Mesenchymal stem cell (in vitro differentiated cells and primary cell): ENCODE measurements around the gene OR6M1.

Experiments used
- DNase-seq: peaks from one replicate; pipeline ENCODE4 v3.0.0-alpha.2; 2013
- H2AFZ ChIP-seq: one replicate; pipeline ENCODE4 v1.6.1; 2013; ENCODE audit warnings: low read depth, mild to moderate bottlenecking, control low read depth, inconsistent platforms, low read length, moderate library complexity
- H2AK5ac ChIP-seq: 2 replicates; pipeline ENCODE4 v1.6.1; 2013; ENCODE audit warnings: low read length, moderate library complexity, mild to moderate bottlenecking, inconsistent platforms; ENCODE audit not compliant: severe bottlenecking
- H2BK120ac ChIP-seq: one replicate; pipeline ENCODE4 v1.6.1; 2013; ENCODE audit warnings: low read depth, mild to moderate bottlenecking, inconsistent platforms, low read length, moderate library complexity
- H2BK12ac ChIP-seq, 2 experiments: one replicate each; pipeline ENCODE4 v1.6.1; 2013; ENCODE audit warnings: inconsistent platforms in 2 of 2, low read length in 2 of 2, mild to moderate bottlenecking in 2 of 2, moderate library complexity in 2 of 2, control low read depth in 1 of 2
- H2BK15ac ChIP-seq: one replicate; pipeline ENCODE4 v1.6.1; 2013; ENCODE audit warnings: mild to moderate bottlenecking, low read depth, inconsistent platforms; ENCODE audit not compliant: poor library complexity, severe bottlenecking
- H2BK5ac ChIP-seq: 2 replicates; pipeline ENCODE4 v1.6.1; 2013; ENCODE audit warnings: low read depth, mild to moderate bottlenecking, low read length, control low read depth, inconsistent platforms; ENCODE audit not compliant: poor library complexity, severe bottlenecking
- H3K14ac ChIP-seq, 2 experiments: one replicate each; pipeline ENCODE4 v1.6.1; 2013; ENCODE audit warnings: inconsistent platforms in 2 of 2, low read length in 2 of 2, control low read depth in 1 of 2, mild to moderate bottlenecking in 1 of 2, moderate library complexity in 1 of 2
- H3K18ac ChIP-seq, 2 experiments: one replicate each; pipeline ENCODE4 v1.6.1; 2013; ENCODE audit warnings: inconsistent platforms in 2 of 2, low read length in 2 of 2, control low read depth in 1 of 2, low read depth in 1 of 2, mild to moderate bottlenecking in 1 of 2
- H3K23ac ChIP-seq, 2 experiments: one replicate each; pipeline ENCODE4 v1.6.1; 2013; ENCODE audit warnings: inconsistent platforms in 2 of 2, low read length in 2 of 2, mild to moderate bottlenecking in 2 of 2, moderate library complexity in 2 of 2, control low read depth in 1 of 2
- H3K27ac ChIP-seq: 2 replicates; pipeline ENCODE4 v1.5.1; 2013; ENCODE audit warnings: mild to moderate bottlenecking, moderate library complexity, low read length, control low read depth, inconsistent platforms; ENCODE audit not compliant: poor library complexity, severe bottlenecking
- H3K27me3 ChIP-seq, 2 experiments: 2 replicates each; pipeline versions ENCODE4 v1.6.1 to v1.7.0; 2013; ENCODE audit warnings: low read length in 2 of 2, mild to moderate bottlenecking in 2 of 2, moderate library complexity in 2 of 2, control low read depth in 1 of 2, inconsistent platforms in 1 of 2; ENCODE audit not compliant: control insufficient read depth in 1 of 2, insufficient read depth in 1 of 2
- H3K36me3 ChIP-seq, 2 experiments: 2 replicates each; pipeline versions ENCODE4 v1.6.1 to v1.7.0; 2013; ENCODE audit warnings: low read length in 2 of 2, control low read depth in 1 of 2, inconsistent platforms in 1 of 2, low read depth in 1 of 2, mild to moderate bottlenecking in 1 of 2; ENCODE audit not compliant: insufficient read depth in 2 of 2, control insufficient read depth in 1 of 2
- H3K4ac ChIP-seq, 2 experiments: one replicate each; pipeline ENCODE4 v1.6.1; 2013; ENCODE audit warnings: inconsistent platforms in 2 of 2, low read length in 2 of 2, mild to moderate bottlenecking in 2 of 2, moderate library complexity in 2 of 2, control low read depth in 1 of 2, low read depth in 1 of 2
- H3K4me1 ChIP-seq: 2 replicates; pipeline ENCODE4 v1.6.1; 2013; ENCODE audit warnings: low read depth, low read length, control low read depth; ENCODE audit not compliant: control insufficient read depth, insufficient read depth
- H3K4me2 ChIP-seq: 2 replicates; pipeline ENCODE4 v1.6.1; 2013; ENCODE audit warnings: low read length, mild to moderate bottlenecking, inconsistent platforms; ENCODE audit not compliant: poor library complexity, severe bottlenecking
- H3K4me3 ChIP-seq, 2 experiments: 2 replicates each; pipeline versions ENCODE4 v1.5.1 to v1.7.0; 2013; ENCODE audit warnings: low read length in 2 of 2, mild to moderate bottlenecking in 2 of 2, control low read depth in 1 of 2, low read depth in 1 of 2; ENCODE audit not compliant: insufficient read depth in 1 of 2
- H3K79me1 ChIP-seq: replicated peaks from 2 replicates; pipeline ENCODE4 v1.6.1; 2013; ENCODE audit warnings: mild to moderate bottlenecking, control low read depth, low read length, inconsistent platforms; ENCODE audit not compliant: poor library complexity, severe bottlenecking
- H3K9ac ChIP-seq: 2 replicates; pipeline ENCODE4 v1.7.0; 2013; ENCODE audit warnings: mild to moderate bottlenecking, low read length, moderate library complexity
- H3K9me3 ChIP-seq: 2 replicates; pipeline ENCODE4 v1.7.0; 2013; ENCODE audit warnings: mild to moderate bottlenecking, low read length; ENCODE audit not compliant: control insufficient read depth
- H4K8ac ChIP-seq: one replicate; pipeline ENCODE4 v1.6.1; 2013; ENCODE audit warnings: inconsistent platforms, mild to moderate bottlenecking, low read length, moderate library complexity
- H4K91ac ChIP-seq: one replicate; pipeline ENCODE4 v1.6.1; 2013; ENCODE audit warnings: mild to moderate bottlenecking, low read length, inconsistent platforms
- WGBS: methylation state at CpG from one replicate; pipeline ENCODE4 v1.1.7; 2013; ENCODE audit warnings: mixed read lengths; 5-methylcytosine and 5-hydroxymethylcytosine counted together

Gene OR6M1

DNA sequence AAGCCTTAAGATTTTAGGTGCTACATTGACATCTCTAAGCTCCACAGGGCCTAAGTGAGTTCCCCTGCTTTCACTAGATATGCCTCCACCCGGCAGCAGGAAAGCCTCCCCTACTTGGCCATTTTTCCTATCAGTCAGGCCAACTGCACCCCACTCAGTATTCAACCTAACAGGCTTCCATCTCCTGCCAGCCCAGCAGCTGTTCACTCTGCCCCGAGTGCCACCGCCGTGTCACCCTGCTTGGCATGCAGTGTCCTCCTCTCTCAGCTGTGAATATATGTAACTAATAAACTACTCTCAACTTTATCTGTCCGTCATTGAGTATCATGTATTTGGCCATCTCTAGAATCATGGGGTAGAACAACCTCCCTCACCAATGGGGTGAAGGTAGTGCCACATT lies 9.0 kb upstream of the OR6M1 start:
- Histone ChIP-seq H2BK120ac (no peak overlapping the region), H4K8ac (no peak overlapping the region), H3K4me1 (no peaks in the 10 kb centered on the region), H3K9ac (no peak overlapping the region), H3K79me1 (no peaks in the 10 kb centered on the region), H3K4me2 (no peak overlapping the region), H3K4ac (no peak overlapping the region), H2BK12ac (no peak overlapping the region), H3K27ac (no peak overlapping the region), H3K18ac (no peak overlapping the region), H3K4me3 (no peak overlapping the region), H2AK5ac (no peak overlapping the region), H3K14ac (no peak overlapping the region), H3K23ac (no peak overlapping the region), H2BK15ac (no peak overlapping the region), H3K27me3 (no peaks in the 10 kb centered on the region), H4K91ac (no peak overlapping the region), H2BK5ac (no peak overlapping the region), H2AFZ (no peak overlapping the region), H3K9me3 (no peaks in the 10 kb centered on the region), H3K36me3 (no peaks in the 10 kb centered on the region)
- 82% methylated on average over 4 of the region's 5 CpGs for WGBS
- no peak for DNase-seq

DNA sequence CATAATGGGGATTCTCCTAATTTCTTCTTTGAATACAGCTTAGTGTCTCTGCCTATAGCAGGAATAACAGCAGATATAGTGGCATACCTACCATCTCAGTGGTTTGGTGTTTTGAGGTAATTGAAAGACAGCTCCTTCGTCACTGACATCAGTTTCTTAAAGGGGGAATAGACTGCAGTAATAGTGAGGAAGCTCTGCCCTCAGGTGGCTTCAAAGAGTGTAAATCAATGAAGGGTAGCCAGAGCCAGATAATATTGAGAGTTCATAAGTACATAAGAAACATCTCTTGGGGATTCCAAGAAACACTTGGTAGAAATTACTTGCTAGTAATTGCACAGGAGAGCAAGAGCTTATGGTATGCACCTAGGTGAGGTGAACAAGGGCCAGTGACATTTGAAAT lies 4.4 kb downstream of the OR6M1 start:
- Histone ChIP-seq H3K27ac (no peak overlapping the region), H2AFZ (no peak overlapping the region), H3K4me1 (no peaks in the 10 kb centered on the region), H3K36me3 (no peaks in the 10 kb centered on the region), H3K4me3 (no peak overlapping the region), H2BK12ac (no peak overlapping the region), H3K27me3 (no peaks in the 10 kb centered on the region), H2BK15ac (no peak overlapping the region), H2BK5ac (no peak overlapping the region), H3K4ac (no peak overlapping the region), H2BK120ac (no peak overlapping the region), H3K9me3 (no peaks in the 10 kb centered on the region), H4K91ac (no peak overlapping the region), H2AK5ac (no peak overlapping the region), H3K23ac (no peak overlapping the region), H3K4me2 (no peak overlapping the region), H3K9ac (no peak overlapping the region), H4K8ac (no peak overlapping the region), H3K79me1 (no peaks in the 10 kb centered on the region), H3K14ac (no peak overlapping the region), H3K18ac (no peak overlapping the region)
- no peak for DNase-seq
- WGBS = 0% methylated on average over 1 of the region's 1 CpG

DNA sequence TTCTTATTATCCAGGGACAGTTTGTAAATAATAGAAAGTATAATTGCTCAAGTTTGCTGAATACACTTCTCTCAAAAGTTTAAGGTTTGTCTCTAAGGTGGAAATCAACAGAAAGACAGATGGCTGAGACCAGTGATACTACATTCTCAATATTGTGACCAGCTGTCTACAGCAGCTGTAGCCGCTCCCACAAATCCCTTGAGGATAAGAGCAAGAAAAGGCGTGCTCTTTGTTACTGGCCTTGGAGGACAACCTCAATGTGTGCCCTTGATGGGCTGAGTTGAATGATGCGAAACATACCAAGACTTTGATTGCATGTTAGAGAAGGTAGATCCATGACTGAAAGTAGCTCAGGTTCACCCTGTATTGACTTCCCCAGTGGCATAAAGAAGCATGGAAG lies 6.1 kb downstream of the OR6M1 start:
- Histone ChIP-seq H3K4me2 (no peak overlapping the region), H2BK5ac (no peak overlapping the region), H4K8ac (no peak overlapping the region), H2BK12ac (no peak overlapping the region), H3K27ac (no peak overlapping the region), H4K91ac (no peak overlapping the region), H3K9ac (no peak overlapping the region), H3K23ac (no peak overlapping the region), H3K36me3 (no peaks in the 10 kb centered on the region), H2AFZ (no peak overlapping the region), H3K14ac (no peak overlapping the region), H3K27me3 (no peaks in the 10 kb centered on the region), H3K18ac (no peak overlapping the region), H2BK120ac (no peak overlapping the region), H3K4me3 (no peak overlapping the region), H3K4ac (no peak overlapping the region), H3K4me1 (no peaks in the 10 kb centered on the region), H2BK15ac (no peak overlapping the region), H2AK5ac (no peak overlapping the region), H3K79me1 (no peaks in the 10 kb centered on the region), H3K9me3 (no peaks in the 10 kb centered on the region)
- no peak for DNase-seq
- 77% methylated on average over 3 of the region's 3 CpGs for WGBS

DNA sequence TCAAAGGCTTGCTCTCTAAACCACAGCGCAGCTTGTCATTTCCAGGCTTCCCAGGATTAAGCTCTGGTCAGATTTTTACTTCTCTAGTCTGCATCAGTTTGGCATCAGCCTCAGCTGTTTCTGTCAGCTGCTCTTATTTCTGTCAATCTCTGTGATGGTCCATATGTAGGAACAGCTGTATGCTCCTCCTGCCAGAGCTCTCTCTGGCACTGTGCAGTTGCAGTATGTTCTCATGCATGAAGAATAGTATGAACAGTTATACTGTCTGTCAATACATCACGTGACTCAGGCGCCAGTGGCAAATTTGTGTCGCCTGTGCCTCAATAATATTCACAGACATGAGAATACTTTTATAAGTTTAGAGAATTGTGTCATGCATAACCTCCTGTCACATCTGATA lies 6.7 kb downstream of the OR6M1 start:
- Histone ChIP-seq H3K18ac (no peak overlapping the region), H3K23ac (no peak overlapping the region), H2BK120ac (no peak overlapping the region), H3K4ac (no peak overlapping the region), H3K9ac (no peak overlapping the region), H3K27me3 (no peaks in the 10 kb centered on the region), H3K79me1 (no peaks in the 10 kb centered on the region), H3K27ac (no peak overlapping the region), H2BK12ac (no peak overlapping the region), H3K36me3 (no peaks in the 10 kb centered on the region), H3K14ac (no peak overlapping the region), H4K8ac (no peak overlapping the region), H3K4me1 (no peaks in the 10 kb centered on the region), H3K4me3 (no peak overlapping the region), H2AFZ (no peak overlapping the region), H3K4me2 (no peak overlapping the region), H2BK15ac (no peak overlapping the region), H4K91ac (no peak overlapping the region), H2BK5ac (no peak overlapping the region), H2AK5ac (no peak overlapping the region), H3K9me3 (no peaks in the 10 kb centered on the region)
- WGBS = 95% methylated on average over 1 of the region's 4 CpGs
- no peak for DNase-seq
